B cell (primary cell): ENCODE measurements around the gene NABP1.

Source experiments
- CTCF ChIP-seq: fragments of 200-600 bp; IDR thresholded peaks from one replicate; pipeline ENCODE4 v1.8.0; 2022; ENCODE audit warnings: antibody characterized with exemption, mild to moderate bottlenecking
- EZH2 ChIP-seq: IDR thresholded peaks from 2 replicates; pipeline ENCODE4 v1.6.1; 2012; ENCODE audit warnings: borderline replicate concordance, low read depth, mild to moderate bottlenecking, moderate library complexity, low read length; ENCODE audit not compliant: insufficient read depth, poor library complexity, severe bottlenecking

DNA sequence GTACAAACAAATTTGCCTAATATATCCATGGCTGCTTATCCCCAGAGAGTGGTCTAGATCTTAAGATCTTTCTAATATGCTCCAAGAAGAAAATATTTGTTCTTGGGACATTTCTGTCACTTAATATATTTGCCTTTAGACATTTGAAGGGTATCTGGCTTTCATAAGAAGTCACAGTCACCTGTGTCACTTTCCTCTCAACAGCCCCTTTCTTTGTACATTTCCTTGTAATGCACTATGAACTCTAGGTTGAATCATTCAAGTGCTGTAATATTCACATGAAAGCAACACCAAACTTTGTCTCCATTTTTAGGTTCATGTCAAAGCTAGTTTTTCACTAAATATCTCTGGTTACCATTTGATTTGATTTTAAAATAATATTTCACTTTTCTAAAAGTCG is 41.4 kb upstream of the NABP1 start:
- TF ChIP-seq CTCF (no peak), EZH2 (no peak)
